HCEC 1CT (cell line): ENCODE data around the gene APBA3.
"Not testable (repeated sequence)": the region's sequence is repeated elsewhere in the genome, so short reads cannot be mapped to it uniquely, and the experiment has no call there.

Experiments used
- DNase-seq: peaks from one replicate; pipeline ENCODE4 v3.0.0-alpha.2; 2017

Gene APBA3

GRCh38 chr19:3770136-3770999 lies 8.9 kb upstream of the APBA3 start:
- no peak for DNase-seq

GRCh38 chr19:3769494-3769893 lies 8.0 kb upstream of the APBA3 start:
- DNase-seq: no peak

- DNase-seq: no peak
These were observed 7.2 kb upstream of the APBA3 start for GRCh38 chr19:3768748-3769099.

DNA sequence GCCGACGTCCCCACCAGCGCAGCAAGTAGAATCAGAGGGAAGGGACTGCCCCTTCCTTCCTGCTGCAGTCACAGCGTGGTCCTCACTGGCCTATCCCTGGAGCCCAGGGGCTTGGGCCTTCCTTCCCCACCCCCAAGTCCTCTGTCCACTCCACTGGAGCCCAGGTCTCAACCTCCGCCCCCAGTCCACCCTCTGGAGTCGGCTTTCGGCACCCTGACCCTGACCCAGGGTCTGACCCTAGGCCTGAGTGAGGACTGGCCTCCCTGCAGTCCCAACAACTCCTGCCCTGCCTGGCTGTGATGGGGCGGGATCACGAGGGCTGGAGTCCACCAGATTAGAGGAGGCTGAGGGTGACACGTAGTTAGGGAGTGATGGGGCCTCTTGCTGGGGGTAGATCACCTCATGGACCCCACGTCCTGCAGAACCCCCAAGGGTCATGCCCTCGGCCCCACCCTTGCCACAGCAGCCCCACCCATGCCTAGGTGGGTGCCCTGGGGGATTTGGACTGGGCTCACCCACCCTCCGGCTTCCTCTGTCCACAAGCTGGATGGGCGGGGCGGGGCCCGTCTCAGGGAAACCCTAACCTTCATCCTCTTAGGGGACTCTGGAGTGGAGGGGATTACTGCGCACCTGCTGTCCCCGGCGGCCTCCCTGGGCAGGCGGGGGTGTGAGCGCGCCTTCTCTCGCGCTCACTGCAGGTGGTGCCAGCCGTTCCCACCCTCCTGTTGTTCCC lies 6.7 kb upstream of the APBA3 start:
- no peak for DNase-seq

DNA sequence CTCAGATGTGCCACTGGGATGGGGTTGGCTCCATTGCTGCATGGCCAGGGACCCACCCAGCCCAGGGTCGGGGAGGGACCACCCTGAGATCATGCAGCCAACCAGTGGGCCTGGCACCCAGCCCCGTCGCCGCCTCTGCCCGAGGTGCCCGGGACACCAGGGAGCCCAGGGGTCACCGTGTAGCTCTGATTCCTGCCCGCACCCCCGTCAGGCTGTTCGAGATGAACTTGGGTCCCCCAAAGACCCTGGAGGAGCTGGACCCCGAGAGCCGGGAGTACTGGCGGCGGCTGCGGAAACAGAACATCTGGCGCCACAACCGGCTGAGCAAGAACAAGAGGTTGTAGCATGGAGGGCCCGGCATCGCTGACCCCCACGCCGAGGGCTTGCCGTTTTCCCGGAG lies 5.6 kb upstream of the APBA3 start:
- DNase-seq: no peak

GRCh38 chr19:3766520-3766919 lies 5.0 kb upstream of the APBA3 start:
- DNase-seq: no peak

DNA sequence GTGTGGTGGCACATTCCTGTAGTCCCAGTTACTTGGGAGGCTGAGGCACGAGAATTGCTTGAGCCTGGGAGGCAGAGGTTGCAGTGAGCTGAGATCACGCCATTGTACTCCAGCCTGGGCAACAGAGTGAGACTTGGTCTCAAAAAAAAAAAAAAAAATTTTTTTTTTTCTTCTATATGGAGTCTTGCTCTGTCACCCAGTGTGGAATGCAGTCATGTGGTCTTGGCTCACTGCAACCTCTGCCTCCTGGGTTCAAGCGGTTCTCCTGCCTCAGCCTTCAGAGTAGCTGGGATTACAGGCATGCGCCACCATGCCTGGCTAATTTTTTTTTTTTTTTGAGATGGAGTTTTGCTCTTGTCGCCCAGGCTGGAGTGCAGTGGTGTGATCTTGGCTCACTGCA lies 4.3 kb upstream of the APBA3 start:
- peak; percentile 7 for DNase-seq

GRCh38 chr19:3765121-3765520 lies 3.6 kb upstream of the APBA3 start:
- no peak for DNase-seq

DNA sequence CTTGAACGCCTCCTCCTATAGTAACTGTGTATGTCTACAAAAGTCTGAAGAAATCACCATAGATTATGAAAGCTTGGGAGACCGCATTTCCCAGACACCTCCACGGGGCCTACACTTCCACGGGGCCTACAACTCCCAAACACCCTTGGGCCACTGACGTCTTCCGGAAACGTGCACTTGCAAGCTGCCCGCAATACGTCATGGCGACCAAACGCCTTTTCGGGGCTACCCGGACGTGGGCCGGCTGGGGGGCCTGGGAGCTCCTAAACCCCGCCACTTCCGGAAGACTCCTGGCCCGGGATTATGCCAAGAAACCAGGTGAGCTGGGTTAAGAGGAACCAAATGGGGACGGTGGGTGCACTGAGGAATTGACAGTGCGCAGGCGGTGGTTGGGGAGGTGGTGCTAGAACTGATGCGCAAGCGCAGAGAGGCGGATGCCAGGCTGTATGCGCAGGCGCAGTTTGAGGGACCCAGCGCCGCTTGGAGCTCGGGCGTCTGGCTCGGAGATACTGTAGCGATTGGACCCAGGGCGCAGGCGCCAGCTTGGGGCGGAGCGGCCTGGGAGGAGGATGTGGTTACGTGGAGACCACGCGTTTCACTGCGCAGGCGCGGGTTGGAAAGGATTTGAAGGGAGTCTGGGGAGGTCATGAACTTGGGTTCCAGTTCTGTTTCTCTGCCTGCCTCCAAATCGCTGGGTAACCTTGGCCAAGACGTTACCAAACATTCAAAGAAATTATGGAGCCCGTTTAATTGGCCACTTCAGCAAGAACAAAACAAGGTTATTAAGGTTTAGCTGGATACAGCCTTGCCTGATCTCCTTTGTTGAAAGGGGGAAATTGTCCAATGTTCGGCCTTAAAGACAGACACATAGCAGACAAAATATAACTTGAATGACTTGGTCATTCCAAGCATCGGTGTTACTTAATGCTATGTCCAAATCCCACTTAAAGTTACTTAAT lies 1.3 kb upstream of the APBA3 start, which contains the start of gene MRPL54:
Gene MRPL54 (plus strand): TSS at position 182 of the 959 bp plus-strand sequence. CDS start 19 bp downstream, at position 201.
- DNase-seq: peak; percentile 99

- no peak for DNase-seq
These were observed 610 bp upstream of the APBA3 start for GRCh38 chr19:3762130-3762473.

DNA sequence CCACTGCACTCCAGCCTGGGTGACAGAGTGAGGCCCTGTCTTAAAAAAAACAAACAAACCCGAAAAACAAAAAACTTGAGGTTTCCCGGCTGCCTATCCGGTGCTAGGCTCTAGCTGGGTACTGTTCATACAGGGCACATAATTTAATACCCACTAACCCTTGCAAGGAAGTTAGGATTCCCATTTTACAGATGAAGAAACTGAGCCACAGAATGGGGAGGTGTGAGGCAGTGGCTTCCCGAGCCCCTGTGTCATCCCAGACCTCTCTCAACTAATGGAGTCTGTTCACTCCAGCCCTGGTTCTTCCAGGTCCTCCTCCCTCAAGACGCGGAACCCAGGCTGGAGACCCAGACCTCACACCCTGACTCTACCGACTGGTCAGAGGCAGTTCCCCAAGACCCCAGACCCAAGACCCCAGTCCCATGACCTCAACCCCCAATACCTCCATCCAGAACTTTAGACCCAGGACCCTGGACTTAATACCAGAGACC lies 576 bp downstream of the APBA3 start:
- DNase-seq: no peak

DNA sequence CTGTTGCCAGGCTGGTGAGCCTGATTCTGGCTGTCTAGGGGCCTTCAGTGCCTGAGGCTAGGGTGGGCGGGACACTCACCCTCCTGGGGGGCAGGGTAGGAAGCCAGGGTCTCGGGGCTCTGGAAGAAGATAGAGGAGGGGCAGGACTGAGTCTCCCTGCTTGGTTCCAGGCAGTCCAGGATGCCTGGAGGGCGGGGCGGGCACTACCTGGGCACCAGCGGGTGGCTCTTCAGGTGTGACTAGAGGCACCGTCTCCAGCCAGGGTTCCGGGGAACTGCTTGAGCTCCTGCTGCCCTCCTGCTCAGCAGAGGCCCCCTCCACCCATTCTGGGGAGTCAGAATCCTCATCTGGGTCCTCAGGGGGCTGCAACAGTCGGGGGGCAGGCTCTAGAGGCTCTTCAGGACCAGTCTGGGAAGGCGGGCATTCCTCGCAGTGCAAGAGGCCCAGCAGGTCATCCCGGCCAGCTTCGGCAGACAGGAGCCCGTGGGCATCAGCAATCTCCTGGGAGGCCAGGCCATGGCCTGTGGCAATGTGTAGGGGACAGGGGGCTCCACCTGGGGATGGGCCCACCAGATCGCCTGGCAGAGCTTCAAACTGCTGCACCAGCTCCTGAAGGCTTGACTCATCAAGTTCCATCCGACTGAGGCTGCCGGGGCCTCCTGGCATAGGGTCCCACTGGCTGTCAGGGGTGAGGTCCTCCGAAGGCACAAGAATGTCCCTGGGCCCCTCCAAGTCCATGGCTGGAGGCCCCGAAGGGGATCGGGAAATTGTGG lies 1.8 kb downstream of the APBA3 start:
- DNase-seq: no peak

GRCh38 chr19:3758297-3758696 lies 3.2 kb downstream of the APBA3 start:
- DNase-seq: not testable (repeated sequence)

DNA sequence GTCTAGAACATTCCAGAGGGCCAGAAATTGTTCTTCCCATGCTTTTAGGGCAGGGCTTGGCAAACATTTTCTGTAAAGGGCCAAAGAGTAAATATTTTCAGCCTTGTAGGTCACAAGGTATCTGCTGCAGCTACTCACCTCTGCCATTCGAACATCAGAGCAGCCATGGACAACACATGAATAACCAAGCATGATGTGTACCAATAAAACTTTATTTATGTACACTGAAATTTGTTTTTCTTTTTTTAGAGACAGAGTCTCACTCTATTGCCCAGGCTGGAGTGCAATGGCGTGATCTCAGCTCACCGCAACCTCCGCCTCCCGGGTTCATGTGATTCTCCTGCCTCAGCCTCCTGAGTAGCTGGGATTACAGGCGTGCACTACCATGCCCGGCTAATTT lies 3.8 kb downstream of the APBA3 start:
- DNase-seq: not testable (repeated sequence)

GRCh38 chr19:3753631-3754410 lies 7.7 kb downstream of the APBA3 start:
- DNase-seq: no peak

DNA sequence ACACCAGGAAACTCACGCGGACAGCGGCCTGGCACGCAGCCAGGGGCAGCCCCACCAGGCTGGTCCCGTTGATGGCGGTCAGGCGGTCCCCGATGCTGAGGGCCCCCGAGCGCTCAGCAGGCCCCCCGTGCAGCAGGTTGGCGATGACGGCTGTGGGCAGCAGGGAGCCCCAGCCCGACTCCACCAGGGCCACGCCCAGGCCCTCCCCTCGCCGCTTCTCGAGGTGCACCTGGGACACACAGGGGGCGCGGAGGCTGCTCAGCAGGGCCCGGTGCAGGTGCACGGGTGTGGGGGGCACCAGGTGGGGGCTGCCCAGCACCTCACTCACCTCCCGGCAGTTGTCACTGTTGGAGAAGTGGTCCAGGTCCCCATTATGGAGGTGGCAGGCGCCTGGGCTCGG lies 9.0 kb downstream of the APBA3 start:
- no peak for DNase-seq

GRCh38 chr19:3751236-3751635 lies 10.3 kb downstream of the APBA3 start:
- no peak for DNase-seq

- DNase-seq: no peak
These were observed 11.3 kb downstream of the APBA3 start for GRCh38 chr19:3750211-3750610.

- DNase-seq: no peak
These were observed 12.5 kb downstream of the APBA3 start for GRCh38 chr19:3748965-3749364.

GRCh38 chr19:3746371-3747056 lies 15.0 kb downstream of the APBA3 start:
- DNase-seq: no peak
